Measurements from ENCODE around the gene EVX2.

EVX2 gene

GRCh38 chr2:176099728-176100546 is 16.2 kb upstream of the EVX2 start, which contains the start of gene HOXD12:
Gene HOXD12 (plus strand): TSS chr2:176099795. CDS start chr2:176099802, 7 bp downstream.
- Histone ChIP-seq H3K27me3 (ENCODE audit: control insufficient read depth, insufficient read depth, low read length) (peaks cover 80% of the 10 kb centered on the region), H3K27ac (ENCODE audit: low read length) (no peak within 1 kb of the TSS), H3K4me3 (ENCODE audit: low read length) (no peak within 1 kb of the TSS), H3K36me3 (ENCODE audit: control insufficient read depth, insufficient read depth, low read length) (no peaks in the 10 kb centered on the region; the same call in 1 of the 2 replicates), H3K4me1 (ENCODE audit: control insufficient read depth, insufficient read depth, low read length) (peaks cover 3% of the 10 kb centered on the region; the same call in 1 of the 2 replicates), H3K9me3 (ENCODE audit: control insufficient read depth, insufficient read depth, low read length) (no peaks in the 10 kb centered on the region)
- WGBS (ENCODE audit: insufficient coverage, insufficient read length): no CpG with 5 or more reads among the region's 70 CpGs
- DNase-seq (ENCODE audit: low read depth, low spot score): no peak

- WGBS (ENCODE audit: insufficient coverage, insufficient read length): no CpG with 5 or more reads among the region's 30 CpGs
- Histone ChIP-seq H3K27me3 (ENCODE audit: control insufficient read depth, insufficient read depth, low read length) (peaks cover 79% of the 10 kb centered on the region), H3K4me3 (ENCODE audit: low read length) (no peak overlapping the region)
These were observed 15.5 kb upstream of the EVX2 start for GRCh38 chr2:176099159-176099727.

GRCh38 chr2:176098366-176099158 is 14.8 kb upstream of the EVX2 start:
- Histone ChIP-seq H3K27ac (ENCODE audit: low read length) (no peak overlapping the region), H3K9me3 (ENCODE audit: control insufficient read depth, insufficient read depth, low read length) (no peaks in the 10 kb centered on the region), H3K4me3 (ENCODE audit: low read length) (no peak overlapping the region), H3K36me3 (ENCODE audit: control insufficient read depth, insufficient read depth, low read length) (no peaks in the 10 kb centered on the region), H3K27me3 (ENCODE audit: control insufficient read depth, insufficient read depth, low read length) (peaks cover 79% of the 10 kb centered on the region), H3K4me1 (ENCODE audit: control insufficient read depth, insufficient read depth, low read length) (peaks cover 3% of the 10 kb centered on the region; the same call in 1 of the 2 replicates)
- WGBS (ENCODE audit: insufficient coverage, insufficient read length): no CpG with 5 or more reads among the region's 35 CpGs
- DNase-seq (ENCODE audit: low read depth, low spot score): no peak

More at GRCh38 chr2:176099159-176099727, 15.5 kb upstream of the EVX2 start:
- Histone ChIP-seq H3K9me3 (ENCODE audit: control insufficient read depth, insufficient read depth, low read length) (no peaks in the 10 kb centered on the region), H3K4me1 (ENCODE audit: control insufficient read depth, insufficient read depth, low read length) (peaks cover 3% of the 10 kb centered on the region; the same call in 1 of the 2 replicates), H3K36me3 (ENCODE audit: control insufficient read depth, insufficient read depth, low read length) (no peaks in the 10 kb centered on the region; the same call in 1 of the 2 replicates), H3K27ac (ENCODE audit: low read length) (no peak overlapping the region)
- no peak for DNase-seq (ENCODE audit: low read depth, low spot score)

- Histone ChIP-seq H3K36me3 (ENCODE audit: control insufficient read depth, insufficient read depth, low read length) (no peaks in the 10 kb centered on the region), H3K9me3 (ENCODE audit: control insufficient read depth, insufficient read depth, low read length) (no peaks in the 10 kb centered on the region), H3K4me1 (ENCODE audit: control insufficient read depth, insufficient read depth, low read length) (peaks cover 6% of the 10 kb centered on the region; the same call in 1 of the 2 replicates), H3K27me3 (ENCODE audit: control insufficient read depth, insufficient read depth, low read length) (peaks cover 78% of the 10 kb centered on the region), H3K27ac (ENCODE audit: low read length) (no peak overlapping the region), H3K4me3 (ENCODE audit: low read length) (no peak overlapping the region)
- WGBS (ENCODE audit: insufficient coverage, insufficient read length): no CpG with 5 or more reads among the region's 18 CpGs
- DNase-seq (ENCODE audit: low read depth, low spot score): no peak
These were observed 14.1 kb upstream of the EVX2 start for GRCh38 chr2:176097820-176098365.

- Histone ChIP-seq H3K36me3 (ENCODE audit: control insufficient read depth, insufficient read depth, low read length) (no peaks in the 10 kb centered on the region), H3K4me1 (ENCODE audit: control insufficient read depth, insufficient read depth, low read length) (peaks cover 6% of the 10 kb centered on the region; the same call in 1 of the 2 replicates), H3K27ac (ENCODE audit: low read length) (no peak overlapping the region), H3K27me3 (ENCODE audit: control insufficient read depth, insufficient read depth, low read length) (peaks cover 71% of the 10 kb centered on the region), H3K9me3 (ENCODE audit: control insufficient read depth, insufficient read depth, low read length) (no peaks in the 10 kb centered on the region), H3K4me3 (ENCODE audit: low read length) (no peak overlapping the region; the same call in 1 of the 2 replicates)
- peak; percentile 87 for DNase-seq (ENCODE audit: low read depth, low spot score)
- no CpG with 5 or more reads among the region's 45 CpGs for WGBS (ENCODE audit: insufficient coverage, insufficient read length)
These were observed 13.4 kb upstream of the EVX2 start for GRCh38 chr2:176096986-176097819.

GRCh38 chr2:176096243-176096985 is 12.7 kb upstream of the EVX2 start:
- DNase-seq (ENCODE audit: low read depth, low spot score): no peak
- Histone ChIP-seq H3K36me3 (ENCODE audit: control insufficient read depth, insufficient read depth, low read length) (no peaks in the 10 kb centered on the region), H3K27ac (ENCODE audit: low read length) (no peak overlapping the region), H3K4me1 (ENCODE audit: control insufficient read depth, insufficient read depth, low read length) (peaks cover 6% of the 10 kb centered on the region; the same call in 1 of the 2 replicates), H3K27me3 (ENCODE audit: control insufficient read depth, insufficient read depth, low read length) (peaks cover 71% of the 10 kb centered on the region), H3K9me3 (ENCODE audit: control insufficient read depth, insufficient read depth, low read length) (no peaks in the 10 kb centered on the region), H3K4me3 (ENCODE audit: low read length) (no peak overlapping the region; the same call in 1 of the 2 replicates)
- no CpG with 5 or more reads among the region's 16 CpGs for WGBS (ENCODE audit: insufficient coverage, insufficient read length)

- peaks cover 70% of the 10 kb centered on the region for H3K27me3 ChIP-seq (ENCODE audit: control insufficient read depth, insufficient read depth, low read length)
- H3K36me3 ChIP-seq (ENCODE audit: control insufficient read depth, insufficient read depth, low read length): no peaks in the 10 kb centered on the region
- no peak overlapping the region for H3K4me3 ChIP-seq (ENCODE audit: low read length)
- H3K27ac ChIP-seq (ENCODE audit: low read length): no peak overlapping the region
- H3K9me3 ChIP-seq (ENCODE audit: control insufficient read depth, insufficient read depth, low read length): no peaks in the 10 kb centered on the region
- H3K4me1 ChIP-seq (ENCODE audit: control insufficient read depth, insufficient read depth, low read length): peaks cover 6% of the 10 kb centered on the region; the same call in 1 of the 2 replicates
- WGBS (ENCODE audit: insufficient coverage, insufficient read length): no CpG with 5 or more reads among the region's 5 CpGs
- no peak for DNase-seq (ENCODE audit: low read depth, low spot score)
These were observed 11.7 kb upstream of the EVX2 start for GRCh38 chr2:176095421-176095820.

- H3K4me3 ChIP-seq (ENCODE audit: low read length): no peak overlapping the region
- no peak for DNase-seq (ENCODE audit: low read depth, low spot score)
- H3K27ac ChIP-seq (ENCODE audit: low read length): no peak overlapping the region
- H3K4me1 ChIP-seq (ENCODE audit: control insufficient read depth, insufficient read depth, low read length): peaks cover 5% of the 10 kb centered on the region; the same call in 1 of the 2 replicates
- WGBS (ENCODE audit: insufficient coverage, insufficient read length): no CpG with 5 or more reads among the region's 12 CpGs
- H3K36me3 ChIP-seq (ENCODE audit: control insufficient read depth, insufficient read depth, low read length): no peaks in the 10 kb centered on the region
- peaks cover 70% of the 10 kb centered on the region for H3K27me3 ChIP-seq (ENCODE audit: control insufficient read depth, insufficient read depth, low read length)
- H3K9me3 ChIP-seq (ENCODE audit: control insufficient read depth, insufficient read depth, low read length): no peaks in the 10 kb centered on the region
These were observed 10.6 kb upstream of the EVX2 start for GRCh38 chr2:176094349-176094748.

GRCh38 chr2:176093898-176094249 is 10.1 kb upstream of the EVX2 start:
- Histone ChIP-seq H3K9me3 (ENCODE audit: control insufficient read depth, insufficient read depth, low read length) (no peaks in the 10 kb centered on the region), H3K27ac (ENCODE audit: low read length) (no peak overlapping the region), H3K4me1 (ENCODE audit: control insufficient read depth, insufficient read depth, low read length) (peaks cover 5% of the 10 kb centered on the region; the same call in 1 of the 2 replicates), H3K27me3 (ENCODE audit: control insufficient read depth, insufficient read depth, low read length) (peaks cover 70% of the 10 kb centered on the region), H3K36me3 (ENCODE audit: control insufficient read depth, insufficient read depth, low read length) (no peaks in the 10 kb centered on the region), H3K4me3 (ENCODE audit: low read length) (no peak overlapping the region)
- DNase-seq (ENCODE audit: low read depth, low spot score): no peak
- whole genome bisulfite sequencing (ENCODE audit: insufficient coverage, insufficient read length): no CpG with 5 or more reads among the region's 8 CpGs

All from iPS DF 6.9 (cell line).